Stimulated activated CD4-positive, alpha-beta T cell treated with anti-CD3 and anti-CD28 coated beads, Interleukin-4, amount 100 ng/mL, for 24 hours (primary cell): Measurements from ENCODE around the gene C11orf91.
"Not testable (repeated sequence)": the region's sequence is repeated elsewhere in the genome, so short reads cannot be mapped to it uniquely, and the experiment has no call there.

ENCODE experiments used
- DNase-seq: peaks from one replicate; pipeline ENCODE4 v3.0.0-alpha.2; 2020

Gene C11orf91

DNA sequence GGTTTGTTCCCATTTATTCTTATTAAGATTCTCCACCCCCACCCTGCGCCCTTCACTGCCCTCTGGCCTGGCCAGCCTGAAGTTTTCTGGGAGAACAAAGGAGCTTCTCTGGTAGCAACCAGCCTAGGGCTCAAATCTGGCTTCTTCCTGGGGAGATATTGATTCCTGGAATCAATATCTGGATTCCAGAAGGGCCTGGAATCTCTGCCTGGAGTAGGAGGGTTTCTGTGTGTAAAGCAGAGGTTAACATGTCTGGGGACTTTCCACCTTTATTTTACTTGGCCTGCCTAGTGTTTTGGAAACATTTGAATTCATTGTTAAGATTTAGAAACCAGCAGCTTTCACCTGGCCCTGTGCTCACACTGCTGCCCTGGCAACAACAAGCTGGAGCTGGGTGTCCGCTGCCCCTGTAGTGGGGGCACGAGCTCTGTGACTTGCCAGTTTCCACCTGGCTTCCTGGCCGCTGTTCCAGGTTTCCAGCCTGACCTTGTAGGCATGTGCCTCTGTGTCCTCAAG is 5.5 kb downstream of the C11orf91 start:
- no peak for DNase-seq

DNA sequence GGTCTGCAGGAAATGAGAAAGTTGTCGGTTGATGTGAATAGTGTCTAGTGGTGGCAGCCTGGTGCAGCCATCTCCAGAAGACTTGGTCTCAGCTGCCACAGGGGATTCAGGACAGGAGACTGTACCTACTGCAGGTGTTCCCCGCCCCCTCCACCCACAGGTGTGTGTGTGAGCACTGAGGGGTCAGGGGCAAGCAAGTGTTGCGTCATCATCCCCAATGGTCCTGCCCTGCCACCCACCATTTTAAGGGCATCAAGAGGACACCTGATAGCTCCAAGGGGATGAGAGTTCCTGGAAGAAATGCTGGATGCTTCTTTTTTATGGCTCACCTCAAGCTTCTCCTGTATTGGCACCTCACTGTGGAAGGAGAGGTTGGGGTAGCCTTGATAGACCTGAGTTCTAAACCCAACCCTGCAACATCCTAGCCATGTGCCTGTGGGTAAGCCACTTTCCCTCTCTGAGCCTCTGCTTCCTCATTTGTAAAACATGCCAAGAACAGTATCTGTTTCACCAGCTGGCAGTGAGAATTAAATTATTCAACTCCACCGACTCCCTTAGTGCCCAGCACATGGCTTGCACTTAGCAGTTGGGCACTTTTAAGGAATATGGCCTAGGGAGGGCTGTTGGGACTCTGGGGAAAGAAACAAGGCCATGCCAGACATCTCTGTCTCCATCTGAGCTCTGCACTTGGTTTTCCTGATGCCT is 6.1 kb downstream of the C11orf91 start:
- no peak for DNase-seq

GRCh38 chr11:33692541-33692940 is 8.1 kb downstream of the C11orf91 start:
- no peak for DNase-seq

DNA sequence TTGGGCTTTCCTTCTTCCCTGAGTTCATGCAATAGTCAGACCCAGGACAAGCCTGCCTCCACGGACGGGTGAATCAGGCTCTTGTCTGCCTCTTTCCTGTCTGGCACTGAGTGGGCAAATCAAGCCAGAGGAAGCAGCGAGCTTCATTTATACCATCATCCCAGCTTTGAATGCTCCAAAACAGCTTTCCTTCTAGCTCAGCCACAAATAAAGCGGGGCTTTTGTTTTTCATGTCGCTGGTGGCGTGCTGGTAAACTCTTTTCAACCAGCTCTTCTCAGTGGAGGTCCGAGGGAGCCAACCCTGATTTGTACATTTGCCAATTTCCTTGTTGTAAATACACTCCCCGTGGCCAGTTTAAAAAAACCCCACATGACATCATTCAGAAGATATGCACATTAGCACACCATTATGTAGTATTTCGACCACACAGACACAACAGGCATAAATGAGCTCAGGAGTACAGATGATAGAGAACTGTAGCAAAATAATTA is 8.6 kb downstream of the C11orf91 start:
- DNase-seq: no peak

GRCh38 chr11:33691066-33691864 is 9.4 kb downstream of the C11orf91 start:
- no peak for DNase-seq

- no peak for DNase-seq
Measured at GRCh38 chr11:33690290-33691065, 10.1 kb downstream of the C11orf91 start.

DNA sequence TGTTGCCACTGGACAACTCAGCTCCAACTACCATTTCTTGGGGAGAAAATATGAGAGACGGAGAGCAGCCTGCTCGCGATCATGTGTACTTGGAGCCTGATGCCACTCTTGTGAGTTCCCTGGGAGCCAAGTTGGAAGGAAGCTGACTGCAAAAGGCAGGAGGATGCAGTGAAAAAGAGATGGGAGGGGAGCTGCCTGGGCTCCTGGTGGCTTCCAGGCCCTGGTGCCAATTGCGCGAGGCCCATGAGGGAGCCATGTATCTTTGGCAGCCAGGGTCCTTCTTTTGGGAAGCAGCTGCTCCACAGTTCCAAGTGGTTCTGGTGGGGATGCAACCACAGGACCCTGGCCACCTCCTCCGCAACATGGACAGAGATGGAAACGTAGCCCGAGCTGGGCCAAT is 11.1 kb downstream of the C11orf91 start:
- no peak for DNase-seq

DNA sequence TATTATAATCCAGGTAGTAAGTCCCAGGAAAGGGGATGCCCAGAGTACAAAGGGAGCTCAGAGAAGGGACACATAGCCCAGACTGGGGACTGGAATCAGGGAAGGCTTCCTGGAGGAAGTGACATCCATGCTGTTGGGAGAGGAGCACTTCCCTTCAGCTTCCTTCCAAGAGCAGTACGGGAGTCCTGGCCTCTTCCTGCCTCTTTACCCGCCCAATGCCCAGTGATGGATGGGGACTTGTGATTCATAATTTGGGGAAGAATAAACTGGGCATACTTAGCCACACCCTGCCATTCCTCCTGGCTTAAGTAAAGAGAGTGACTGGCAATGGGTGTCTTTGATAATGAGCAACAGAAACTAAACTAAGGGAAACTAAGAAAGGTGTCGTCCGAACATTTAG is 11.5 kb downstream of the C11orf91 start:
- no peak for DNase-seq

DNA sequence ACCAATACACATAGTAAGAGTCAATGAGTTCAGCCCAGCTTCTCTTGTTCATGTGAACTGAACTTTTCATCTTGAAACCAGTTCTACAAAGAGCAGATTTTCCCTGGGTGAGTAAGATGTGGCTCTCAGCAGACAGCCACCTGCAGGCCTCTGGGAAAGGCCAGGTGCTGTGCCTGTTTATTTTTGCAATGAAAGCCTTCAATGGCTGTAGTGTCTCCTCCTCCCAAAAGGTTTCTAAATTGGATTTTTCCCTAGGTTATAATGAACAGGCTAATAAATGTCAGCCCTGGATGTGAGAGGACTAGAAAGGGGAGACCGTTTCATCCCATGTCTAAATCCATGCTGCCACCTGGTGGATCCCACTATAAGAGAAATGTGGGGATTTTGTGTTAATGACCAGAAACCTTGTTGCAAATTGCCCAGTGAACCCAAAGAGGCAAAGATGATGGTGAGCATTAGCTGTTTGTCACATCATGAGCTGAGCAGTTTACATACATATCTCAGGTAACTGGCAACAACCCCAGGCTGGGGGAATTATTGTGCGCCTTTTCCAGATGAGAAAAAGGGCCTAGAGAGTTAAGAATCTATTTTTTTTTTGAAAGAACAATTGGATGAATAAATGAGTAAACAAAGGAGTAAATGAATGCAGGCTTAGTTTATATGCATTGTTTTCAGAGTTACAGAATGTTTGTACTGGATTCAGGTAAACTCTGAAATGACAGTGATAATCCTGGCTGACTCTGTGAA is 12.7 kb downstream of the C11orf91 start:
- no peak for DNase-seq

GRCh38 chr11:33685082-33685481 is 15.5 kb downstream of the C11orf91 start:
- no peak for DNase-seq

- no peak for DNase-seq
Measured at GRCh38 chr11:33684003-33684706, 16.5 kb downstream of the C11orf91 start.

DNA sequence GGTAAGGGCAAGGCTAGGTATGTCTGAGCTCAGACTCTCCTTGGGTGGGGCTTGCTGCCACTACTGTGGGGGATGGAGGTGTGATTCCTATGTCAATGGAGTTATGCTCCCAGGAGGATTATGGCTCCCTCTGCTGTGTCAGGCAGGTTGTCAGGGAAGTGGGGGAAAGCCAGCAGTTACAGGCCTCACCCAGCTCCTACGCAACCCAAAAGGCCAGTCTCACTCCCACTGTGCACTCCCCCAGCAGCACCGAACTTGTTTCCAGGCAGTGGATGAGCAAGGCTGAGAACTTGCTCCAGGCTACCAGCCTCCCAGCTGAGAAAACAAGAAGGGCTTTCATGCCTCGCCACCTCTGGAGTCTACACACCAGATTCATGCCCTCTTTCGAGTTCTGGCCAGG is 18.2 kb downstream of the C11orf91 start:
- no peak for DNase-seq

DNA sequence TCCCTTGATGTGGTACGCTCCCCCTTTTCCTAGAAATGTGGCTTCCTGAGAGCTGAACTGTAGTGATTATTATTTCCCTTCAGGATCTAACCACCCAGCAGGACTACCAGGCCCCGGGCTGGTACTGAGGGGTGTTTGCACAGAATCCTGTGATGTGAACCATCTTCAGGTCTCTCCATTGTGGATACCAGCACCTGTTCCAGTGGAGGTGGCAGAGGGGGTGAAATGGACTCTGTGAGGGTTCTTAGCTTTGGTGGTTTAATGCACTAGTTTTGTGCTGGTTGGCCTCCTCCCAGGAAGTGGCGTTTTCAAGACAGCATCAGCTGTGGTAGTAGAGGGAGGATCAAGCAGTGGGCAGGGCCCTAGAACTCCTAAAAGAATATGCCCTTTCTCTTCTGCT is 18.6 kb downstream of the C11orf91 start:
- DNase-seq: no peak

DNA sequence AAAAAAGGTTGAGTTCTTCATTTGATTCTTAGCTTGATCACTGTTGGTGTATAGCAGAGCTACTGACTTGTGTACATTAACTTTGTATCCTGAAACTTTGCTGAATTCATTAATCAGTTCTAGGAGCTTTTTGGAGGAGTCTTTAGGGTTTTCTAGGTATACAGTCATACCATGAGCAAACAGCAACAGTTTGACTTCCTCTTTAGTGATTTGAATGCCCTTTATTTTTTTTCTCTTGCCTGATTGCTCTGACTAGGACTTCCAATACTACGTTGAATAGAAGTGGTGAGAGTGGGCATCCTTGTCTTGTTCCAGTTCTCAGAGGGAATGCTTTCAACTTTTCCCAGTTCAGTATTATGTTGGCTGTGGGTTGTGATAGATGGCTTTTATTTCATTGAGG is 22.0 kb downstream of the C11orf91 start:
- not testable (repeated sequence) for DNase-seq

DNA sequence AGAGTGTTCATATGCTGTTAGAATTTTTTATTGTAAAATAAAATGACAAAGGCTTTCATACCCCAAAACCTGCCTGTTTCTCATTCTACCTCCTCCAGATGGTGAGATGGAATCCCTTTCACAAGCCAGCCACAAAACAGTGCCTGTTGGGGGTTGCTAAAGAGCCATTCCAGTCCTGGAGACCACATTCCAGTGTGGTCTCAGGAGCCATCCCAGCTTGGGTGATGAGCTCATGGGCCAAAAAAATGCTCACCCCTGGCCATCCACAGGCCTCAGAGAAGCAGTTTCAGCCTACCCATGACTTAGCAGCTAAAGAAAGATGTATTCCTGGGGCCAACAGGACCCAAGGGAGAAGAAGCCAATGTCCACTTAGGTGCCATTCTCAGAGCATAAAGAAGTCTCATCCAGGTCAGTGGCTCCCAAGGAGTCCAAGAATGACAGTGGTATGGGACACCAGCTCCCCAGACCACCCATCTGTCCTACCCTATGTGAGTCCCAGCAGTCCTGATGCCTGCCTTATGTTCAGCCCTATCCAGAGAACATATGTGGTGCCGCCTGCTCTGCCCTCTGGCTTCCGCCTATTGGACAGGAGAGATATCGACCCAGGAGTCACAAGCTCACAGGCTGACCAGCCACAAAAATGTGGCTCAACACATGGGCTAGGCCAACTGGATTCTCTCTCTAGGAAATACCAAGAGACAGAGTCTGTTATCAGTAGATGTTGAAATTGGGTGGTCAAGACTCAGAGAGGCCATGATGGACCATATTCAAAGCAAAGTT is 26.4 kb downstream of the C11orf91 start:
- DNase-seq: no peak

DNA sequence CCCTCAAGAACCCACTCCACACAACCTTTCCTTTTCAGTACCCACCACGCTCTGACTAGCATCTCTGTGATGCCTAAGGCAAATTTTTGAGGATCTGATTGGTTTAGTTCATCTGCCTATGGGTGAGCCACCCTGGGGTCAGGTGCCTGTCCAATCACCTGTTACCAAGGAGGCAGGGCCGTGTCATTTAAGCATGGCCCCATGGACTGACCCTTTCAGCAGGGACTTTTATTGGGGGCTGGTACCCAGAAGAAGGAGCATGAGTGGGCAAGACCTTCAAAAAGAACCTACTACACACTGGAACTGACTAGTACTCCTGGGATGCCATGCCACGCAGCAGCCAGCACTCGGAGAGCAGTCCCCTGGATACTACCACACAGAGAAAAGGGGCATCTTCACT is 28.4 kb downstream of the C11orf91 start:
- DNase-seq: no peak

- DNase-seq: no peak
Measured at GRCh38 chr11:33670250-33671011, 30.2 kb downstream of the C11orf91 start.

DNA sequence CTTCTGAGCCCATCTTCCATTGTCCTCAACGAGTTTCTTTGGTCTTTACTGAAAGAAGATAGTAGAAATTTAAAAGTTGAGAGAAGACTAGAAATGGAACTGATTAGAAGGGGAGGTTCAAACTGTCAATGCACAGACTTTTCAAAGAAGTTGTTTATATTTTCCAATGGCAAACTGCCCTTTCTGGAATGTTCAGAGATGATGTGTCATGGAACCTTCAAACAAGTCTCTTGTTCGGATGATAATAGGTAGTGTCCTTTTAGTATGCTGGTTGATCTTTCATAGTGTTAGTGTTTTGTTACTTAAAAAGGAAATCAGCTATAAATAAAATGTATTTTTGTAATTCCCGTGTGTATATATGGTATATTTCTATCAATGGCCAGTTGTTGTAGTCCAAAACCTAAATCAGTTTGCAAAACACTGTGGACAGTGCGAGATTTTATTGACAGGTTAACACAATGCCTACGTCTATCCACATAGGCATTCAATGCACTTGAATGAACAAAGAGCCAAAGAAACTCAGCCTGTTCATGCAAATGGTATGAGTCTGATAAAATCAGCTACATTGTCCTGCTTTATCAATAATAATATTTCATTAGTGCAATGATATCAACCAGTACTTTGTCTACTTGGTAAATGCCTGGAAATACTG is 30.9 kb downstream of the C11orf91 start:
- DNase-seq: no peak

- DNase-seq: no peak
Measured at GRCh38 chr11:33668951-33669596, 31.6 kb downstream of the C11orf91 start.
